GM18511 (cell line): ENCODE measurements around the gene KCTD3.

Experiments used
- ATAC-seq: cut with Tn5 transposase; IDR thresholded peaks from one replicate; pipeline ENCODE4 v1.9.1; 2021; ENCODE audit warnings: mild to moderate bottlenecking, moderate library complexity; ENCODE audit not compliant: unreplicated experiment

KCTD3 gene

GRCh38 chr1:215603319-215603718 lies 36.2 kb downstream of the KCTD3 start:
- ATAC-seq: no peak

- ATAC-seq: no peak
These were observed 38.0 kb downstream of the KCTD3 start for GRCh38 chr1:215605011-215605621.

- no peak for ATAC-seq
These were observed 38.9 kb downstream of the KCTD3 start for GRCh38 chr1:215606036-215606435.

GRCh38 chr1:215606564-215607168 lies 39.6 kb downstream of the KCTD3 start:
- no peak for ATAC-seq

GRCh38 chr1:215607412-215607811 lies 40.3 kb downstream of the KCTD3 start:
- ATAC-seq: no peak

- no peak for ATAC-seq
These were observed 41.5 kb downstream of the KCTD3 start for GRCh38 chr1:215608646-215609045.

- ATAC-seq: no peak
These were observed 45.3 kb downstream of the KCTD3 start for GRCh38 chr1:215612391-215612790.

GRCh38 chr1:215617979-215618378 lies 50.9 kb downstream of the KCTD3 start:
- ATAC-seq: no peak

- ATAC-seq: no peak
These were observed 56.1 kb downstream of the KCTD3 start for GRCh38 chr1:215623162-215623561.

GRCh38 chr1:215625949-215626348 lies 58.8 kb downstream of the KCTD3 start:
- no peak for ATAC-seq

GRCh38 chr1:215631040-215631439 lies 63.9 kb downstream of the KCTD3 start:
- ATAC-seq: no peak

GRCh38 chr1:215631489-215631888 lies 64.4 kb downstream of the KCTD3 start:
- no peak for ATAC-seq

- ATAC-seq: no peak
These were observed 68.7 kb downstream of the KCTD3 start for GRCh38 chr1:215635827-215636226.

- ATAC-seq: no peak
These were observed 69.3 kb downstream of the KCTD3 start for GRCh38 chr1:215636258-215636965.

- no peak for ATAC-seq
These were observed 70.0 kb downstream of the KCTD3 start for GRCh38 chr1:215637041-215637573.

- ATAC-seq: no peak
These were observed 73.5 kb downstream of the KCTD3 start for GRCh38 chr1:215640429-215641148.

GRCh38 chr1:215643592-215644321 lies 76.7 kb downstream of the KCTD3 start:
- ATAC-seq: no peak

- no peak for ATAC-seq
These were observed 78.1 kb downstream of the KCTD3 start for GRCh38 chr1:215645182-215645581.

- ATAC-seq: no peak
These were observed 78.8 kb downstream of the KCTD3 start for GRCh38 chr1:215645861-215646260.

GRCh38 chr1:215647738-215648137 lies 80.6 kb downstream of the KCTD3 start:
- no peak for ATAC-seq

GRCh38 chr1:215648957-215649356 lies 81.9 kb downstream of the KCTD3 start:
- no peak for ATAC-seq
